Neuron (in vitro differentiated cells): ENCODE results near the gene SNRPB.
A peak's percentile ranks its signal among the peaks of the same experiment; 100 is the strongest.
"Not testable (repeated sequence)": the region's sequence is repeated elsewhere in the genome, so short reads cannot be mapped to it uniquely, and the experiment has no call there.

ENCODE experiments used
- H2AFZ ChIP-seq: one replicate; pipeline ENCODE4 v1.6.1; 2013; ENCODE audit warnings: low read depth, mild to moderate bottlenecking, inconsistent platforms, low read length, moderate library complexity
- H3K27me3 ChIP-seq: one replicate; pipeline ENCODE4 v1.6.1; 2013; ENCODE audit warnings: low read length; ENCODE audit not compliant: insufficient read depth
- H3K36me3 ChIP-seq: one replicate; pipeline ENCODE4 v1.6.1; 2013; ENCODE audit warnings: low read length; ENCODE audit not compliant: insufficient read depth
- H3K4me1 ChIP-seq: one replicate; pipeline ENCODE4 v1.6.1; 2013; ENCODE audit warnings: low read length; ENCODE audit not compliant: insufficient read depth
- H3K4me3 ChIP-seq: 2 replicates; pipeline ENCODE4 v1.5.1; 2013; ENCODE audit warnings: mild to moderate bottlenecking, low read length, moderate library complexity
- H3K9me3 ChIP-seq: one replicate; pipeline ENCODE4 v1.6.1; 2013; ENCODE audit warnings: low read length

Gene SNRPB

GRCh38 chr20:2504803-2505202 is 34.2 kb upstream of the SNRPB start:
- H2AFZ ChIP-seq, H3K4me1 ChIP-seq, H3K4me3 ChIP-seq, H3K27me3 ChIP-seq, H3K9me3 ChIP-seq: not testable (repeated sequence)
- peaks cover 11% of the 10 kb centered on the region for H3K36me3 ChIP-seq

- H3K4me3 ChIP-seq, H3K27me3 ChIP-seq, H3K9me3 ChIP-seq, H3K4me1 ChIP-seq, H2AFZ ChIP-seq: not testable (repeated sequence)
- H3K36me3 ChIP-seq, result peaks cover 22% of the 10 kb centered on the region
Measured at GRCh38 chr20:2502808-2503384, 32.3 kb upstream of the SNRPB start.

GRCh38 chr20:2485661-2486060 is 15.1 kb upstream of the SNRPB start:
- Histone ChIP-seq H3K4me3 (no peak overlapping the region), H3K9me3 (no peaks in the 10 kb centered on the region), H3K36me3 (peaks cover 51% of the 10 kb centered on the region), H3K27me3 (no peaks in the 10 kb centered on the region), H3K4me1 (no peaks in the 10 kb centered on the region), H2AFZ (no peak overlapping the region)

- Histone ChIP-seq H3K27me3 (no peaks in the 10 kb centered on the region), H3K4me1 (no peaks in the 10 kb centered on the region), H3K36me3 (peaks cover 51% of the 10 kb centered on the region), H2AFZ (no peak overlapping the region), H3K9me3 (no peaks in the 10 kb centered on the region), H3K4me3 (no peak overlapping the region)
Measured at GRCh38 chr20:2485080-2485479, 14.5 kb upstream of the SNRPB start.

- peaks cover 46% of the 10 kb centered on the region for H3K36me3 ChIP-seq
- no peaks in the 10 kb centered on the region for H3K27me3 ChIP-seq
- H2AFZ ChIP-seq, result no peak overlapping the region
- no peak overlapping the region for H3K4me3 ChIP-seq
- no peaks in the 10 kb centered on the region for H3K4me1 ChIP-seq
- H3K9me3 ChIP-seq, result no peaks in the 10 kb centered on the region
Measured at GRCh38 chr20:2483504-2483903, 12.9 kb upstream of the SNRPB start.

- H3K27me3 ChIP-seq, result no peaks in the 10 kb centered on the region
- no peaks in the 10 kb centered on the region for H3K4me1 ChIP-seq
- no peak overlapping the region for H3K4me3 ChIP-seq
- H3K36me3 ChIP-seq, result peaks cover 35% of the 10 kb centered on the region
- H3K9me3 ChIP-seq, result no peaks in the 10 kb centered on the region
- no peak overlapping the region for H2AFZ ChIP-seq
Measured at GRCh38 chr20:2480381-2480780, 9.8 kb upstream of the SNRPB start.

- Histone ChIP-seq H3K4me1 (no peaks in the 10 kb centered on the region), H3K4me3 (no peak overlapping the region), H3K36me3 (peaks cover 3% of the 10 kb centered on the region), H3K27me3 (no peaks in the 10 kb centered on the region), H2AFZ (no peak overlapping the region), H3K9me3 (no peaks in the 10 kb centered on the region)
Measured at GRCh38 chr20:2476742-2477615, 6.4 kb upstream of the SNRPB start.

GRCh38 chr20:2475850-2476741 is 5.5 kb upstream of the SNRPB start:
- H3K36me3 ChIP-seq, result no peaks in the 10 kb centered on the region
- H3K4me1 ChIP-seq, result no peaks in the 10 kb centered on the region

GRCh38 chr20:2473516-2473915 is 2.9 kb upstream of the SNRPB start:
- Histone ChIP-seq H3K4me1 (peaks cover 8% of the 10 kb centered on the region), H3K9me3 (no peaks in the 10 kb centered on the region), H3K27me3 (no peaks in the 10 kb centered on the region), H3K4me3 (no peak overlapping the region), H3K36me3 (peaks cover 3% of the 10 kb centered on the region), H2AFZ (no peak overlapping the region)

More at GRCh38 chr20:2475850-2476741, 5.5 kb upstream of the SNRPB start:
- Histone ChIP-seq H3K4me3 (no peak overlapping the region), H2AFZ (no peak overlapping the region), H3K27me3 (no peaks in the 10 kb centered on the region), H3K9me3 (no peaks in the 10 kb centered on the region)

- H3K27me3 ChIP-seq, result no peaks in the 10 kb centered on the region
- H3K4me1 ChIP-seq, result peaks cover 12% of the 10 kb centered on the region
Measured at GRCh38 chr20:2469991-2470422, 582 bp downstream of the SNRPB start.

GRCh38 chr20:2468581-2469407 is 1.8 kb downstream of the SNRPB start:
- Histone ChIP-seq H3K4me3 (peak overlapping the region; percentile 84), H3K36me3 (peaks cover 47% of the 10 kb centered on the region), H3K4me1 (peaks cover 12% of the 10 kb centered on the region), H3K9me3 (no peaks in the 10 kb centered on the region), H3K27me3 (no peaks in the 10 kb centered on the region), H2AFZ (no peak overlapping the region)

More at GRCh38 chr20:2469991-2470422, 582 bp downstream of the SNRPB start:
- Histone ChIP-seq H3K36me3 (peaks cover 35% of the 10 kb centered on the region), H2AFZ (no peak overlapping the region), H3K9me3 (no peaks in the 10 kb centered on the region), H3K4me3 (peak overlapping the region; percentile 84)

GRCh38 chr20:2467412-2467811 is 3.2 kb downstream of the SNRPB start:
- H3K4me3 ChIP-seq, result no peak overlapping the region
- H3K9me3 ChIP-seq, result no peaks in the 10 kb centered on the region
- H3K4me1 ChIP-seq, result peaks cover 12% of the 10 kb centered on the region
- H3K27me3 ChIP-seq, result no peaks in the 10 kb centered on the region
- H2AFZ ChIP-seq, result no peak overlapping the region
- peaks cover 61% of the 10 kb centered on the region for H3K36me3 ChIP-seq
